ENCODE results near the gene CAPN7. TPM values are rescaled to one million over a fixed set of nuclear protein-coding genes. Genes with fewer than 3 reads are reported as not detected.

Gene CAPN7
- total and polyA plus RNA-seq, 2 experiments from 2014 or later, result 26.7 to 33.1 TPM

DNA sequence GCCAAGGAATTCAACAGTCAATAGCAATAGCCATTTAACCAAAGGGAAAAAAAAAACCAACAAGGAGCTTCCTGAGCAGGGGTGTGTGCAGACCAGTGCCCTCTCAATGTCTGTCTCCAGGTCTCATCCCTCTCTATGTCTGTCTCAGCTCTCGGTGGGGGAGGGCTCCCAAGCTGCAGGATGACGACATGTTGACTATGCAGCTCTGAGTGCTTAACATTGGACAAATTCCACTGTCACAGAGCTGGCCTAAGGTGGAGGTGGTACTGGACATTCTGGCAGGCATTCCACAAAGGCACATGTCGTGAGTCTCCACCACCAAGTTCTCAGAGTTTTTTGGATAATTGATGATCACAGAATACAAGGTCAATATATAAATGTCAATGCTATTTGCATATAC lies 2.0 kb upstream of the CAPN7 start:
- Histone ChIP-seq H3K27ac (peak overlapping the region; percentile 60), H3K27me3 (no peaks in the 10 kb centered on the region), H3K4me1 (ENCODE audit: low read depth) (peaks cover 19% of the 10 kb centered on the region), H3K36me3 (no peaks in the 10 kb centered on the region), H3K9me3 (ENCODE audit: low read depth) (no peaks in the 10 kb centered on the region), H3K4me3 (no peak overlapping the region)
- TF ChIP-seq, protein P1, sequence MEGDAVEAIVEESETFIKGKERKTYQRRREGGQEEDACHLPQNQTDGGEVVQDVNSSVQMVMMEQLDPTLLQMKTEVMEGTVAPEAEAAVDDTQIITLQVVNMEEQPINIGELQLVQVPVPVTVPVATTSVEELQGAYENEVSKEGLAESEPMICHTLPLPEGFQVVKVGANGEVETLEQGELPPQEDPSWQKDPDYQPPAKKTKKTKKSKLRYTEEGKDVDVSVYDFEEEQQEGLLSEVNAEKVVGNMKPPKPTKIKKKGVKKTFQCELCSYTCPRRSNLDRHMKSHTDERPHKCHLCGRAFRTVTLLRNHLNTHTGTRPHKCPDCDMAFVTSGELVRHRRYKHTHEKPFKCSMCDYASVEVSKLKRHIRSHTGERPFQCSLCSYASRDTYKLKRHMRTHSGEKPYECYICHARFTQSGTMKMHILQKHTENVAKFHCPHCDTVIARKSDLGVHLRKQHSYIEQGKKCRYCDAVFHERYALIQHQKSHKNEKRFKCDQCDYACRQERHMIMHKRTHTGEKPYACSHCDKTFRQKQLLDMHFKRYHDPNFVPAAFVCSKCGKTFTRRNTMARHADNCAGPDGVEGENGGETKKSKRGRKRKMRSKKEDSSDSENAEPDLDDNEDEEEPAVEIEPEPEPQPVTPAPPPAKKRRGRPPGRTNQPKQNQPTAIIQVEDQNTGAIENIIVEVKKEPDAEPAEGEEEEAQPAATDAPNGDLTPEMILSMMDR (IDR thresholded peaks at IDR 0.05; ENCODE audit: low read depth, low read length), result no peak
- DNase-seq (ENCODE audit: low read depth in 1 of 2, low spot score in 1 of 2), result peak in 1 of 2 donors; percentile 69

DNA sequence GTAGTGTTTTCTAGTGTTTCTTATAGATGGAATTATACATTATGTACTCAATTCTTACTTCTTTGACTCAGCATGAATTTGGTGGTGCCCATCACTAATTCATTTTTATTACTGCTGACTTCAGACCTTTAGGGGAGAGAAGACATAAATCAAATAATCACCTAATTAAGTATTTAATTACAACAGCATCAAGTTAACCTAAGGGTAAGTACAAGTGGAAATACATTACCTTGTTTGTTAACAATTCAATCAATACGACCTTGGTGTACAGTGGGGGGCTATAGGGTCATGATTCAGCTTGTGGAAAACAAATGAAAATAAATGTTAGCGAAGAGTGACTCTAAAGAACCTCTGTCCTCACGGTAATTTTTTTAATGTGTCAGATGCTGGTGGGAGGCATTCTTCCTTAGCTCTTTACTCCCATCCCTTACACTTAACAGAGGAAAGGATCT lies 538 bp upstream of the CAPN7 start:
- TF ChIP-seq, protein P1 (IDR thresholded peaks at IDR 0.05; ENCODE audit: low read depth, low read length), result no peak
- peak overlapping the region; percentile 99 for H3K27ac ChIP-seq
- peaks cover 4% of the 10 kb centered on the region for H3K36me3 ChIP-seq
- H3K27me3 ChIP-seq, result no peaks in the 10 kb centered on the region
- no peaks in the 10 kb centered on the region for H3K9me3 ChIP-seq (ENCODE audit: low read depth)
- no peak for DNase-seq (ENCODE audit: low read depth in 1 of 2, low spot score in 1 of 2)
- peaks cover 19% of the 10 kb centered on the region for H3K4me1 ChIP-seq (ENCODE audit: low read depth)
- peak overlapping the region; percentile 77 for H3K4me3 ChIP-seq

DNA sequence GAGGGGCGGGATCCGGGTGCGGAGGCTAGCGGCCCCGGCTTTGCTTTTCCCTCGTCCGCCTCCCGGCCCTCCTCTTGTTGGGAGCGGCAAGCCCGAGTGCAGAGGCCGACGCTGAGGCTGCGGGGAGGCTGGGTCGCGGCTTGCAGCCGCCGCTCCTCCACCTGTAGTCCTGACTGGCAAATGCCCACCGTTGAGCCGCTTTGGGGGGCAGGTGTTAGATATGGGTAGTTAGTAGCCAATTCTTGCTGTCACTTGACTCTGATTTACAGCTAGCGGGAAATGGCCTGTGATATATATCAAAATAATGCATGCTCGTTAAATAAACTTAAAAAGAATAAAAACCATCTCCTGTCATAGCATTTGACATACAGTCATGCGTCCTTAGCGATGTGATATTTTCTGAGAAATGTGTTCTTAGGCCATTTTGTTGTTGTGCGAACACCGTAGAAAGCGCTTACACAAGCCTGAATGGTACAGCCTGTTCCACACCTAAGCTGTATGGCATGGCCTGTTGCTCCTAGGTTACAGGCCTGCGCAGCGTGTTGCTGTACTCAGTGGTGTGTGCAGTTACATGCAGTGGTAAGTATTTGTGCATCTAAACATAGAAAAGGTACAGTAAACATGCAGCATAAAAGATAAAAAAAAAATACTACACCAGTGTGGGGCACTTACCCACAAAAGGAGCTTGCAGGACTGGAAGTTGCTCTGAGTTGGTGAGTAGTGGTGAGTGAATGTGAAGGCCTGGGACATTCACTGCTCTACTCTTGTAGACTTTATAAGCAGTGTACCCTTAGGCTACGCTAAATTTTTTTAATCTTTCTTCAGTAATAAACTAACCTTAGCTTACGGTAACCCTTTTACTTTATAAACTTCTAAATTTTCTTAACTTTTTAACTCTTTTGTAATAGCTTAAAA lies 873 bp downstream of the CAPN7 start:
- H3K4me1 ChIP-seq (ENCODE audit: low read depth), result peaks cover 19% of the 10 kb centered on the region
- peaks cover 6% of the 10 kb centered on the region for H3K36me3 ChIP-seq
- TF ChIP-seq, protein P1 (IDR thresholded peaks at IDR 0.05; ENCODE audit: low read depth, low read length), result no peak
- peak overlapping the region; percentile 99 for H3K27ac ChIP-seq
- H3K9me3 ChIP-seq (ENCODE audit: low read depth), result no peaks in the 10 kb centered on the region
- peak; percentile 28 to 38 for DNase-seq (ENCODE audit: low read depth in 1 of 2, low spot score in 1 of 2)
- H3K4me3 ChIP-seq, result peak overlapping the region; percentile 77
- no peaks in the 10 kb centered on the region for H3K27me3 ChIP-seq

DNA sequence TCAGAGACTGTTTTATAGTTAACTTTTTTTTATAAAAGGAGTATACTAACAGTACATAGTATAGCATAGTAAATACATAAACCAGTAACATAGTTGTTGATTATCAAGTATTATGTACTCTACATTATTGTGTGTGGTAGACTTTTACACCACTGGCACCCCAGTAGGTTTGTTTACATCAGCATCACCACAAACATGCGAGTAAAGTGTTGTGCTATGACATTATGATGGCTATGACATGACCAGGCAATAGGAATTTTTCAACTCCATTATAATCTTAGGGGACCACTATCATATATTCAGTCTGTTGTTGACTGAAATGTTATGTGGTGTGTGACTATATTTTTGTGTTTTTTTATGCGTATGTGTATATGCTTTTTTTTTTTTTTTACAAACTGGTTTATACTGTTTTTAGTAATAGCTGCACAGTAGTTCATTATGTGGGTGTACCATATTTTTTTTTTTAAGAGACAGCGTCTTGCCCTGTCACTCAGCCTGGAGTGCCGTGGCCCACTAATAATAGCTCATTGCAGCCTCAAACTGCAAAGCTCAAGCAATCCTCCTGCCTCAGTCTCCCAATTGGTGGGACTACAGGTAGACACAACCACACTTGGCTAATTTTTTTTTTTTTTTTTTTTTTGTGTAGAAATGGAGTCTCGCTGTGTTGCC lies 1.9 kb downstream of the CAPN7 start:
- Histone ChIP-seq H3K4me3 (peak overlapping the region; percentile 77), H3K27me3 (no peaks in the 10 kb centered on the region), H3K27ac (peak overlapping the region; percentile 9), H3K36me3 (peaks cover 16% of the 10 kb centered on the region), H3K4me1 (ENCODE audit: low read depth) (peaks cover 19% of the 10 kb centered on the region), H3K9me3 (ENCODE audit: low read depth) (no peaks in the 10 kb centered on the region)
- TF ChIP-seq, protein P1 (IDR thresholded peaks at IDR 0.05; ENCODE audit: low read depth, low read length), result no peak
- no peak for DNase-seq (ENCODE audit: low read depth in 1 of 2, low spot score in 1 of 2)

DNA sequence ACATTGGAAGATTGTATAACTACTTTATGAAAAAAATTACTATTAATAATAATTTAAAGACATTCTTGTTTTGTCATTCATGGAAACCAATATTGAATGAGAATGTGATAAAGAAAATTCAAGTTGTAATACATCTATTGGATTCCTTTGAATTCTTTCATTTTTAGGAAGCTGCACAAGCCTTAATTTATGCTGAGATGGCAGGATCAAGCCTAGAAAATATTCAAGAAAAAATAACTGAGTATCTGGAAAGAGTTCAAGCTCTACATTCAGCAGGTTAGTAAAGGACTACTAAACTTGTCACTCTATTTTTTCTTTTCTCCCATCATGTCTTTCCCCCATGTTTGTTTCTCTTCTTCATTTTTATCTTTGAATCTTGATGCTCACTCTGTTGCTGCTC lies 5.9 kb downstream of the CAPN7 start:
- Histone ChIP-seq H3K36me3 (peaks cover 24% of the 10 kb centered on the region), H3K4me3 (no peak overlapping the region), H3K9me3 (ENCODE audit: low read depth) (no peaks in the 10 kb centered on the region), H3K27ac (no peak overlapping the region), H3K27me3 (no peaks in the 10 kb centered on the region), H3K4me1 (ENCODE audit: low read depth) (peaks cover 16% of the 10 kb centered on the region)
- DNase-seq (ENCODE audit: low read depth in 1 of 2, low spot score in 1 of 2), result no peak
- TF ChIP-seq, protein P1 (IDR thresholded peaks at IDR 0.05; ENCODE audit: low read depth, low read length), result no peak
